NCI-H524 (cell line): ENCODE measurements around the gene BORCS5.
"Not testable (repeated sequence)": the region's sequence is repeated elsewhere in the genome, so short reads cannot be mapped to it uniquely, and the experiment has no call there.

ENCODE experiments used
- DNase-seq, 2 experiments: peaks; one replicate each; lab custom pipeline; 2025; lab: John Stamatoyannopoulos, UW

BORCS5 gene

GRCh38 chr12:12393171-12393570, 36.3 kb downstream of the BORCS5 start:
- no peak for DNase-seq

- DNase-seq = no peak
Observed at GRCh38 chr12:12396694-12397093, 39.8 kb downstream of the BORCS5 start.

DNA sequence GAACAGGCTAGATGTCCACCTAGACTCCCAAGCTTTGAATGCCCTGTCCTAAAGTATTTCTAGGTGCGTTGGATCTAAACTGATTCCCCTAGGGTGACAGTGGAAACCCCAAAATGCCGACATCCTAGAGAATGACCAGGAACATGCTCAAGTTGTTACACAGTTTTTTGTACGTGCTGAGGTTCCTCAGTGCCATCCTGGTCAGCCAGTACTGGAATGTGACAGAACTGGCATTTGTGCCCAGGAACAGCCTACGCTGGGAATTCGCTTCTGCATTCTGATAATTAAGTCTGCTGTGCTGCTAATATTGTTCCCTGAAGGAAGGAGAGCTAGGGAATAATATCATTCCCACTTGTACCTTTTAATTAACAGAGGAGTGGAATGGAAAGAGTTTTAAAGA, 40.3 kb downstream of the BORCS5 start:
- DNase-seq = no peak

DNA sequence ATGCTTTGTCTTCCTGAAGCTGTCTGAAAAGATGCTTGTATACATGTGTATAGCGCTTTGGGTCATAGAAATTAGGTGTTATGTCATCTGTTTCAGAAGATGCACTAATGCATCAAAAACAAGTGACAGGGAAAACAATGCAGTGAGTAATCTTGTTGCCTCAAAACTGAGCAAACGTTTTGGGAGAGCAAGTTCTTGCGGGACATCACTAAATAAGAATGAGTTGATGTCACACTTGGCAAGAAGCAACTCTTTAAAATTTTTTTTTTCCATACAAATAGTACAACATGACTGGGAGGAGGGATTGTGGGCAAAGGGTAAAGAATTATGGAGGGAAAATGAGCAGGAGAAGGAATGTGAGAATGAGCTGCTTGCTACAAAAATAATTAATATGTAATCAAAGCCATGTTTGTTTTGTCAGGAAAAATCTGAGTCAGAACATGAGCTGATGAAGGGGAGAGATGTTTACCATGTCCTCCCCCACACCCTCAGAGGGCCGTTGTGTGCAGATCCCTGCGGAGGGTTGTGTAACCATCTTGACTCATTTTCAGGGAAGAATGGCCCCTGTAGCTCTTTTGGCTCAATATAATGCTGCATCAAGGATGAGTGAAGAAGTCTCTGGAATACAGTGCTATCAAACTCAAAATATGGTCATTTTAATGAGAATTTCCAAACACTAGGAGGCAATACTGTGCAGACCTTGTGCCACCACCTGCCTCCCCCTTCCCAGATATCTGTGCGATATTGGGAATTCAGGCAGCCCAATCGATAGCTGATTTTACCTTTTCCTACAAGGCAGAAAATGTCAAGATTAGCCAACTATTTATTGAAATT, 41.4 kb downstream of the BORCS5 start:
- DNase-seq = no peak

GRCh38 chr12:12399161-12399560, 42.3 kb downstream of the BORCS5 start:
- DNase-seq = no peak

DNA sequence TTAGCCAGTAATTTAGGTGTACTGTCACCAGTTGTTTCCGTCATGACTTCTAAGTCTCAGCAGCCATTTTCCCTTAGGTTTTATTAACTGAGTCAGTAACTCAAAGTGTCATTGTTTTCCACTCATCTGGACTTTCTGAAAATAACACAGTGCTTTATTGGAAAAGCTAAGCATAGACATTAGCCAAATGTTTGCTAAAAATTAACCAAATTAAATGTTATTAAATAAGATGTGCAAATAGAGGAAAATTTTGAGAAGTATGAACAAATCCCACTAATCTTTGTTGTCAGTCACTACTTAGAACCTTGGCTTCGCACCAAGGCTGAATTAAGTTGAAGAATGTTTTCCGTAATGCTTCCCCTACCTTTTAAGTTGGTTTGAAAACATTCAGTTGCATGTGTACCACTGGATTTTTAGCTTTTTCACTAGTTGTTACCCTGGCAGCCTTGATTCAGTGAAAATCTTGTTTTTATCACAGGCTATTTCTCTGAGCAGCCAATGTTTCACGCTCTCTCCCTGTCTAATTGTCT, 43.0 kb downstream of the BORCS5 start:
- no peak for DNase-seq

- DNase-seq = no peak
Observed at GRCh38 chr12:12400793-12401192, 43.9 kb downstream of the BORCS5 start.

DNA sequence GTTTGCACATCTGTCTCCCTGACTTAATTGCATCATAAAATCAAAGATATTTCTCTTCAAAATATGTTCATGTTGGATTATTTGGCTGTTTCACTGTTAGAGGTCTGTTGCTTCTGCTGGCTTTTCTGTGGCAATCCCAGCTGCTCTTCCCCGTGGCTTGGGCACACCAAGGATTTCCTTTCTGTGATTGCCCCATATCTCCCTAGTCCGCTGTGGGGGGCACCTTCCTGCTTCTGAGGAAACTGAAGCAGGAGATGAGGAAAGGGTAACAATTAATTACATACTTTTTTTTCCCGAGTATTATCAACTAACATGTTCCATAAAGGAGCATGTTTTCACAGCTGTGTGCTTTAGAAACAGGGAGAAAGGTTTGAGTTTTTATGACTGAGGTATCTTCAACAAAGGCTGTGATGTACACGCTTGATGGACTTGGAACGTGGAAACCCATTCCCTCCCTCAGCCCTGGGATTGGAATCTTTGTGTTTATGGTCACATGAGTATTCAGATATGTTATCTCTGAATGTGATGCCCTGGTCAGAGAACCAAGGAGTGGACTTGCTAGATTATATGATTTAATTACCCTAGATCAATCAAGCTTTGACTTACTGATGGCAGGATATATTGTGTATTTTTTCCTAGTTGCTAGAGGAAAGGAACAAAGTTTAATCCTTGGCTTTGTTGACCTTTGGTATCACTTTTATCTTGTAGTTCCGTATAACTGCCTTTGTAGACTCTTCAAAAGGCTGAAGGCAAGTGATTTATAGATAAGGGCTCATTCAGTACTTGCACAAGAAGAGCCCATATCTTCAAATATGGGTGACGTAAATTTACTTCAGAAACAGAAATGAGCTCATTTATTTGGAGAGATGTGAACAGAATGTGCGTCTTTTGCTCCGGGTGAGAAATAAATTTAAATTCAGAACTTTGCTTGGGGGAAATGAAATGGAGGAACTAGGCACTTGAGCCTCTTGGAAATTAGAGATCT, 46.7 kb downstream of the BORCS5 start:
- DNase-seq = no peak

DNA sequence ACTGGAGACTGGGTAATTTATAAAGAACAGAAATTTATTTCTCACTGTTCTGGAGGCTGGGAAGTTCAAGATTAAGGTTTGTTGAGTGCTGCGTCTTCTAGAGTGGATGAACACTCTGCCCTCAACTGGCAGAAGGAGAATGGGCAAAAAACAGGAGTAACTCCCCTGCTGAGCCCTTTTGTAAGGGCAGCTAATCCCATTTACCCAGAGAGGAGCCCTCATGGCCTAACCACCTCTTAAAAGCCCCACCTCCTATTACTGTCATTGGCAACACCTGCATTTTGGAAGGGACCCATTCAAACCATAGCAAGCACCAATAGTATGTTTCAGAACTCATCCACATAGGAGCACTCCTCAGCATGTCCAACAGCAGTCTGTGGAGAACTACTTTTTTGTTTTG, 47.4 kb downstream of the BORCS5 start:
- DNase-seq = no peak

- no peak for DNase-seq
Observed at GRCh38 chr12:12405882-12406281, 49.0 kb downstream of the BORCS5 start.

- no peak for DNase-seq
Observed at GRCh38 chr12:12406762-12407161, 49.9 kb downstream of the BORCS5 start.

- no peak for DNase-seq
Observed at GRCh38 chr12:12408265-12408690, 51.4 kb downstream of the BORCS5 start.

- DNase-seq = not testable (repeated sequence)
Observed at GRCh38 chr12:12409337-12409736, 52.5 kb downstream of the BORCS5 start.

DNA sequence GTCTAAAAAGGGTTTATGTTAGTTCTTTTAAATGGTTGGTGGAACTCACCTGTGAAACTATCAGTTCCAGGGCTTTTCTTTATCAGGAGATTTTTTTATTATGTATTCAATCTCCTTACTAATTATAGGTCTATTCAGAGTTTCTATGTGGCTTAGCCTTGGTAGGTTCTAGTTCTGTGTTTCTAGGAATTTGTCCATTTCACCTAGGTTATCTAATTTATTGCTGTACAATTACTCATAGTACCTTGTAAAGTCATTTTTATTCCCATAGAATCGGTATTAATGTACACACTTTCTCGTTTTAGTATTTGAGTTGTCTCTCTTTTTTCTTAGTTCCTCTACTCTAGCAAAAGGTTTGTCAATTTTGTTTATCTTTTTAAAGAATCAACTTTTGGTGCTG, 59.0 kb downstream of the BORCS5 start:
- DNase-seq = no peak

DNA sequence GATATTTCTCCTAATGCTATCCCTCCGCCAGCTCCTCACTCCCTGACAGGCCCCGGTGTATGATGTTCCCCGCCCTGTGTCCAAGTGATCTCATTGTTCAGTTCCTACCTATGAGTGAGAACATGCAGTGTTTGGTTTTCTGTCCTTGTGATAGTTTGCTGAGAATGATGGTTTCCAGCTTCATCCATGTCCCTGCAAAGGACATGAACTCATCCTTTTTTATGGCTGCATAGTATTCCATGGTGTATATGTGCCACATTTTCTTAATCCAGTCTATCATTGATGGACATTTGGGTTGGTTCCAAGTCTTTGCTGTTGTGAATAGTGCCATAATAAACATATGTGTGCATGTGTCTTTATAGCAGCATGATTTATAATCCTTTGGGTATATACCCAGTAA, 62.3 kb downstream of the BORCS5 start:
- DNase-seq = not testable (repeated sequence)

GRCh38 chr12:12423367-12423766, 66.5 kb downstream of the BORCS5 start:
- no peak for DNase-seq

- DNase-seq = no peak
Observed at GRCh38 chr12:12425001-12425400, 68.1 kb downstream of the BORCS5 start.

DNA sequence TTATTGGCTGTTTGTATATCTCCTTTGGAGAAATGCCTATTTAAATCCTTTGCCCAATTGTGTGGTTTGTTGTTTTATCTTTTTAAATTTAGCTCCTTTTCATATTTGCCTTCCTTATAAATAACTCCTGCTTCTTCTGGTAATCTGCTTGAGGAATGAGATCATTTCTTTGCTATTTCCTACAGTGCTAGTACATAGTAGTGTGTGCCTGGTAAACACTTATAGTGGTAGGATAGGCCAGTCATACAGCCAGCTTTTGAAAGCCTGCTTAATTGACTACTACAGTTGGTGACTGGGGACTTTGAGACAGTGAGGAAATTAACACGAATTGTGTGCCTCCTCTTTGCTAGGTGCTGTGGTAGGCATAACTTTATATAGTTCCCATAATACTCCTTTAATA, 68.7 kb downstream of the BORCS5 start:
- DNase-seq = no peak

DNA sequence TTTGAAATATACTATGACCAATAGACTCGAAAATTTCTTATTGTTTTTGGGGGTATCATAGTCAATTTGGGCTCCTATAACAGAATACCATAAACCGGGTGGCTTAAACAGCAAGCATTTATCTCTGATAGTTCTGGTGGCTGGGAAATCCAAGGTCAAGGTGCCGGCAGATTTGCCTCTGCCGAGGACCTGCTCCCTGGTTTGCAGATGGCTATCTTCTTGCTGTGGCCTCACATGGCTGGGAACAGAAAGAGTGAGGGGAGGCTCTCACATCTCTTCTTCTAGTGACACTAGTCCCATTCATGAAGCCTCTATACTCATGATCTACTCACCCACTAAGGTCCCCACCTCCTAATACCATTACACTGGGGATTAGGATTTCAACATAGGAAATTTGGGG, 70.7 kb downstream of the BORCS5 start:
- no peak for DNase-seq

DNA sequence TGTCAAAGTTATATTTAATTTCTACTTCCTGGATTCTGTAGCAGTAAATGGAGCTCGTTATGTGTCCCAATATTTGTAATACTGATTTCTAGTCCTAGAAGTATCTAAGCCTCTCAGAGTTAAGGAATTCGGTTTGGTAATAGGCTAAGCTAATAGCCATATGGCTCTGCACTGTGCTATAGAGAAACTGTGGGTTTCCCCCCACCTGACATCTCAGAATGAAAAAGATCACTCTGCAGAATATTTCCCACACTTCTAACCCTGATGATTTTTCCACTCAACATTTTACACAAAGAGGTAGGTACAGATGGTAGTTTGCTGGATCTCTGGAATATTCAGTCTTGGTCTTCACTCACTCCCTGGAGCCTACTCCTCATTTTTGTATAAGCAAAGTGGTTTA, 71.2 kb downstream of the BORCS5 start:
- no peak for DNase-seq

- DNase-seq = no peak
Observed at GRCh38 chr12:12428961-12429657, 72.2 kb downstream of the BORCS5 start.

DNA sequence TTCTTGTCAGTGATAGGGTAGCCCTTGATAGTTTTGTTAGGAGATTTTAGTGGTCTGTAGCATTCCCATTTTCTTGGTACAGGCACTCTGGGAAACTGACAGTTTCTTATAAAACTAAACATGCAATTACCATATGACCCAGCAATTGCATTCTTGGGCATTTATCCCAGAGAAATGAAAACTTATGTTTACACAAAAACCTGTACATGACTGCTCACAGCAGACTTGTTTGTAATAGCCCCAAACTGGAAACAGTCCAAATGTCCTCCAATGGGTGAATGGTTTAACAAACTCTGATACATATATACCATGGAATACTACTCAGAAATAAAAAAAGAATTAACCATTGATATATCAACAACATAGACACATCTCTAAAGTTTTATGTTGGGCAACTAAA, 75.5 kb downstream of the BORCS5 start:
- DNase-seq = no peak
